NCI-H82 treated with DMSO at 0.1 percent for 48 hours (cell line): ENCODE data around the gene AGER.
A peak's percentile ranks its signal among the peaks of the same experiment; 100 is the strongest.

Source experiments
- DNase-seq: peaks from one replicate; lab custom pipeline; 2025; ENCODE audit not compliant: unreplicated experiment; lab: John Stamatoyannopoulos, UW

AGER gene

GRCh38 chr6:32173051-32173727 lies 10.9 kb downstream of the AGER start:
- DNase-seq, result no peak

- no peak for DNase-seq
Measured at GRCh38 chr6:32171234-32171633, 12.8 kb downstream of the AGER start.

GRCh38 chr6:32170294-32170693 lies 13.8 kb downstream of the AGER start:
- DNase-seq, result no peak

DNA sequence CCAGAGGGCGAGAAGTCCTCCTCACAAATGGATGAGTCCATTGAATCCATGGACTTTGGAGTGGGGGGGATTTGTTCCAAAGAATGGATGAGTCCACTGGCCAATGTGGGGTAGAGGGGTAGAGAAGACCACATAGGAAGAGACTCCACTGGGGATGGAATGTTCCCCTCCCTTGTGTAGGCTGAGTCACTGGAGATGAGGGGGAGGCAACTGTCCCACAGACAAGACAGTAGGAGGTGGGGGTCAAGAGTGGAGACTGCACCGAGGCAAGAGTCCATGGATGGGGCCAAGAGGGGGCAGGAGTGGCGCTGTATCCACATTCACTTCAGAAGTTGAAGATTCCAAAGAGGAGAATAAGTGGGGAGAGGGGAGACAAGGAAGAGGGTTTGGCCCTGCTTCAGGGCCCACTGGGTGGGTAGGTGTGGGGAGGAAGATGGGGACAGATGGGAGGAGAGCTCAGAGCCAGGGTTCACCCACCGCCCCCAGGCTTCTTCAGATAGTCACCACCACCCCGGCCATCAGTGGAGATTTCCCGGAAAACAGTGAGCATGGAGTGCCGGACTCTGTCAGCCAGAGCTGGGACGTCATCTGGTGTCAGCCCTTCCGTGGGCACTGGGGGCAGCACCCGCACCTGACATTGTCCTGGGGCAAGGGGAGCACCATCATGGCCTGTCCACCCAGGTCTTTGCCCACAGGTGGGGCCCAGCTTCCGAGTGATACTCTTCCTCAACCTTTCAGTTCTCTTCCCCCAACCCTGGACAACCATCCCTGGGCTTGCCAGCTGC lies 15.1 kb downstream of the AGER start:
- DNase-seq, result no peak

DNA sequence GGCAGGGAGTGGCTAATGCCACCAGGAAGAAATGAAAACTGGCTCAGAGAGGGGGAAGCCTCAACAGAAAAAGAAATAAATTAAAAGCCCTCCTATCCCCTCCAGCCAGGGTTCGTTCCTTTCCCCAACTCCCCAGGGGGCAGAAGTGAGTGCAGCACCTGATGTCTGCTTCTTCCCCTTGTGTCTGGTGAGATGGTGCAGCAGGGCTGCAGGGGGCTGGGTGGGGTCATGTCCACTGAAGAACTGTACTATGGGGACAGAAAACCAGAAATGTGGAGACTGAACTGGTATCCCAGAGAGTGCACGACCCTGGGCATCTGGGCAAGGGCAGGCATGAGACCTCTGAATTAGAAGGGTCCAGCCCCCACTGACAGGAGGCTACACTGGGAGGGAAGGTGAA lies 15.7 kb downstream of the AGER start:
- DNase-seq, result no peak

- DNase-seq, result no peak
Measured at GRCh38 chr6:32167761-32168262, 16.2 kb downstream of the AGER start.

GRCh38 chr6:32167154-32167760 lies 16.8 kb downstream of the AGER start:
- DNase-seq, result no peak

DNA sequence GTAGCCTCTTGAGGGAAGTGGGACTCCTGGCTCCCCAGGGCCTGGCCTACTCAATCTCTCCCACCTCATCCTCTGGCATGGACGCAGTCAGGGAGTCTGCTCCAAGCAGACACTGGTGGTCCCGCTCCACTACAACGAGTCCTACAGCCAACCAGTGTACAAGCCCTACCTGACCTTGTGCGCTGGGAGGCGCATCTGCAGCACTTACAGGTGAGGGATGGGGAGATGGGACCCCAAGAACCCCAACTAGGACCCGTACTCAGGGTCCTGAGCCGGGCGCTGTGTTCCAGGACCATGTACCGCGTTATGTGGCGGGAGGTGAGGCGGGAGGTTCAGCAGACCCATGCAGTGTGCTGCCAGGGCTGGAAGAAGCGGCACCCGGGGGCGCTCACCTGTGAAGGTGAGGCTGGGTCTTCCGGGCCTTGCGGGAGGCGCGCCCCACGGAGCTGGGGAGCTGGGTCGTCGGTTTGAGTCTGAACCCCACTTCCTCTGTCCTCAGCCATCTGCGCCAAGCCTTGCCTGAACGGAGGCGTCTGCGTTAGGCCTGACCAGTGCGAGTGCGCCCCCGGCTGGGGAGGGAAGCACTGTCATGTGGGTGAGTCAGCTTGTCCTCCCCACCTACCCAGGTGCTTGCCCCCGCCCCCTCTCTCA lies 17.5 kb downstream of the AGER start:
- no peak for DNase-seq

DNA sequence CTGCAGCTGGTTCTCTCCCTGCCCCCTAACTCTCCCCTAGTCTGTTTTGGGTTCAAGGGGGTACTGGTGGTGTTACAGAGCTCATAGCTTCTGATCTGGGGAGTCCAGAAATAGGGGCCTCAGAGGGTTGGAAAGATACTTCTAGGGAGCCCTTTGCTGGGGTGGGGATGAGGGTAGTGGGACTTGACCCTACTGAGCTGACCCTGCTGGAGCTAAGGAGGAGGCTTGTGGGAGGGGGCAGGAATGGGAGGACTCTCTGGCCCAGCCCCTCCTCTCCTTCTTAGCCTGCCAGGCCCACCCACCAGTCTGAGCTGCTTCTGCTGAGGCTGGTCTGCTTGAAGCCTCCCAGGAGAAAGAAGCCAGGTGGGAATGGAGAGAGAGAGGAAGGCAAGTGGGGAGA lies 19.8 kb downstream of the AGER start, which contains the start of gene EGFL8:
EGFL8 (plus strand) TSS at position 301 of the 400 bp plus-strand sequence. CDS start 1,571 bp downstream, outside the sequence.
- DNase-seq, result no peak

GRCh38 chr6:32163559-32164258 lies 20.3 kb downstream of the AGER start:
- DNase-seq, result no peak

GRCh38 chr6:32158052-32158451 lies 26.0 kb downstream of the AGER start:
- DNase-seq, result no peak

DNA sequence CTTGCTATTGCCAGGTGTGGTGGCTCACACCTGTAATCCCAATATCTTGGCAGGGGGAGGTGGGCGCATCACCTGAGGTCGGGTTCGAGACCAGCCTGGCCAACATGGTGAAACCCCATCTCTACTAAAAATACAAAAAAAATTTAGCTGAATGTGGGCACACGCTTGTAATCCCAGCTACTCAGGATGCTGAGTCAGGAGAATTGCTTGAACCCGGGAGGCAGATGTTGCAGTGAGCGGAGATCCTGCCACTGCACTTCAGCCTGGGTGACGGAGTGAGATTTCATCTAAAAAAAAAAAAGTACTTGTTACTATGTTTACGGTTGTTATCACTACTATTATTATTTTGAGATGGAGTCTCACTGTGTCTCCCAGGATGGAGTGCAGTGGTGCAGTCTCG lies 27.2 kb downstream of the AGER start:
- no peak for DNase-seq

- DNase-seq, result peak; percentile 53
Measured at GRCh38 chr6:32154514-32155161, 29.4 kb downstream of the AGER start.

GRCh38 chr6:32153564-32154513 lies 30.2 kb downstream of the AGER start, which contains the start of gene PPT2:
PPT2 (plus strand) TSS chr6:32154141; CDS start chr6:32154595, 454 bp downstream.
- peak; percentile 89 for DNase-seq

DNA sequence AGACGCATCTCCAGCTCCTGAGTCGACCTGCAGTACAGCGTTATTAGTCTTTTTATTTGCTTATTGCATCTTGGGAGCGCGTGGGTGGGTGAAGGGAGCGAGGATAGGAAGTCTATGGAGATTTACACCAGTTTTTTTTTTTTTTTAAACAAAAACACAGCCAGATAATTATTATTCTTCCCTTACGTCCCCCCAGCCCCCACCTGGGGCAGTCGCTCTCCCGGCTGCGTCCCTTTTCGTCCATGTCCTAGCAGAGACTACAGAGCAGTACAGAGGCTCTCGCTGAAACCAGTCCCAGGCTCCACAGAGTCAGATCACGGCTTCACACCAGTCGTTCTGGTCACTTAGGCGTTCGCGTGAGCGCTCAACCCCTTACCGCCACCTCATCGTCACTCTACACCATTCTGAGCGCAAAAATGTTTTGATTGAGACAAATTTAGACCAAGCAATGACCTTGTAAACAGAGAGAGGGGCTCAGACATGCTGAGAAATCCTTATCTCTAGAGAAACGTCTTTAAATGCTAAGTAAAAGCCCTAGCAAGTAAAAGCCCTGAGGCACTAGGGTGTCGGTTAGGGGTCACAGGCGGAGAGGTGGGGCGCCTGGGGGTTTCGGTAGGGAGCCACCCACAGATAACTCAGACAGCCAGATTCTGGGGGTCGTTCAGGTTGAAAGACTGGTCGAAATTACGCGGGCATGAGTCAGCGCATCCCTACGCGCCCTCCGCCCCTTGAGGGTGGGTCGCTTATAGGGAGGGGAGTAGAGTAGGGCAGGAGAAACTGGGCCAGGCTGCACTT lies 31.1 kb downstream of the AGER start:
- peak; percentile 50 for DNase-seq

DNA sequence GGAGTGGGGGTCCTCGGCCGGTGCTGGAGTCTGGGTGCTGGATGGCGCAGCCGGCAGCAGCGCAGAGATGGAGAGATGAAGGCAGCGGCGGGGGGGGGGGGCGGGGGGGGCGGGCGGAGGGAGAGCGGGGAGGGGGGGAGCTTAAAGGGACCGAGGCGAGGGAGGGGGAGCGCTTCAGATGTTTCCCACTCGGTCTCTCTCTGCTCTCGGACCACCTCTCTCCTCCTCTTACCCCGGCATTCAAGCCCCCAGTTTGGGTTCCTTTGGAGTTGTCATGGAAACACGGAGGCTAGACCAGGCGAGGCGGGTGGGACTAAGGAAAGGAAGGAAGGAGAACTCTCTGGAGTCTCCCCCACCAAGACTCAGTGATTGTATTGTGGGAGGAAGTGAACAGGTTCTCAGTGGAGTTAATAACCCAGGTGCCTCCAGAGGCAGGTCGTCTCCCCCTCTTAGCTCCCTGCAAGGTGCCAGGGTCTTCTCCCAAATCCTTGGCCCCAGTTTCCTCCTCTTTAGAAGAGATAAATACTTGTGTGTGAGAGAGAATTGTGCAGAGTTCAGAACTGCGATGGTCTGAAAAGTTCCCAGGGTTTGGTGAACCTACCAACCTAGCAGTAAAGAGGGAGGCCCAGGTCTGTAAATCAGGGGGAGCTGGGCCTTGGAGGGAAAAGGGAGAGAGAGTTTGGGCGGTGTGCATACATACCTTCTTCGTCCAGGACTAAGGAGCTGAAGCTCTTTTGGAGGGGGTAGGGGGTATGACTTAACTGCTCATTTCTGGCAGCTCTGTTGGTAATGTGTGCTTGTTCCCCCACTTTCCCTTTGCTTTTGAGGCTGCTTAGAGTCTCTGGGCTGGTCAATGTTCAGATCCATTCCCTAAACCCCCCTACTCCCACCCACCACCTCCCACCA lies 31.9 kb downstream of the AGER start, which contains the start of gene PRRT1:
PRRT1 (minus strand) TSS at position 77 of the 906 bp plus-strand sequence. CDS start 112 bp downstream, outside the sequence.
- DNase-seq, result no peak
